Stimulated activated CD8-positive, alpha-beta memory T cell treated with anti-CD3 and anti-CD28 coated beads, Interleukin-2, amount 100 ng/mL, for 48 hours (primary cell): Measurements from ENCODE around the gene POLH.
"Not testable (repeated sequence)": the region's sequence is repeated elsewhere in the genome, so short reads cannot be mapped to it uniquely, and the experiment has no call there.

ENCODE experiments used
- DNase-seq, 2 donors: peaks; one replicate each; pipeline ENCODE4 v3.0.0-alpha.2; 2020; ENCODE audit warnings: low read depth in 2 of 2

Gene POLH

GRCh38 chr6:43630980-43631619 lies 55.1 kb downstream of the POLH start:
- no peak for DNase-seq

- not testable (repeated sequence) for DNase-seq
Measured at GRCh38 chr6:43633002-43633401, 57.0 kb downstream of the POLH start.

GRCh38 chr6:43634702-43635303 lies 58.8 kb downstream of the POLH start:
- no peak for DNase-seq

DNA sequence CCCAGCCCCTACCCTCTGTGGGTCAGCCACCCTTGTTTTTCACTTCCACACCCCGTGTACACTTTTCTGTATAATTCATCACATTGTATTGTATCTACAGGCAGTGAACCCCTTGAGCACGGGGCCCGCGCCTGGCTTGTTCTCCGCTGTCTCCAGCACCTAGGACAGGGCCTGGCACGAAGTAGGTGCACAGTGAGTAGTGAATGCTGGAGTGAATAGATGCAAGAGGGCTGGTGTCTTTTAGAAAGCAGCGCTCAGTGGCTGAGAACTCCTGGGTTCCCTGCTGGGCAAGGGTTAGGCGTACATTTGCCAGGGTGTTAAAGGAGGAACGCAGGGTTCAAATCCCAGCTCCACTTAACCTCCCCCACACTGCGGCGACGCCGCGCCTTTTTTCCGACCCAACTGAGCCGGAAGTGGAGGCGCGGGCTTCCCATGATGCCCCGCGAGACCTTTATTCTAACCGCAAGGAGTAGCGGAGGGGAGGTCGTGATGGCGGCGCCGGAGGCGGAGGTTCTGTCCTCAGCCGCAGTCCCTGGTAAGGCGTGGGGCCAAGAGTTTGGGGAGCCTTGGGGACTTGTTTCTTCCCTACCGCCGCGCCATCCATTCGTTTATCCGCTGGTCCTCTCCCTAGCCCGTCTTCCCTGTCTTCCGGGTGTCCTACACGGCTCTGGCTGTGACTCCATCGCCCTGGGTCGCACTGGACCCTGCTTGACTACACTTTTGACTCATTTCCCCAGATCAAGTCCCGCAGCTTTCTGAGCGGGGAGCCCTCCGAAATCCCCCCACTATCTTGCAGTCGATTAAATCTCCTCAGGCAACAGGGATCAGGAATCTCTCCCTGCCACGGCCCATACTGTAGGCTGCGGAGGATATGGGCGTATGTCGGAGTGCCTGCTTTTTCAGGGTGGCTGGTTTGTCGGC lies 59.7 kb downstream of the POLH start, which contains the start of gene MAD2L1BP:
TSS of gene MAD2L1BP (plus strand) at position 454 of the 921 bp plus-strand sequence. CDS start at position 490, 36 bp downstream.
- peak; percentile 78 to 86 for DNase-seq

DNA sequence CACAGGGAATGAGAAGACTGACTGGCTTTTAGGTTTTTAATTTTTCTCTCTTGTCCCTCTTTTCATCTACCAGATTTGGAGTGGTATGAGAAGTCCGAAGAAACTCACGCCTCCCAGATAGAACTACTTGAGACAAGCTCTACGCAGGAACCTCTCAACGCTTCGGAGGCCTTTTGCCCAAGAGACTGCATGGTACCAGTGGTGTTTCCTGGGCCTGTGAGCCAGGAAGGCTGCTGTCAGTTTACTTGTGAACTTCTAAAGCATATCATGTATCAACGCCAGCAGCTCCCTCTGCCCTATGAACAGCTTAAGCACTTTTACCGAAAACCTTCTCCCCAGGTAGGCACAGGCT lies 60.3 kb downstream of the POLH start:
- no peak for DNase-seq

- no peak for DNase-seq
Measured at GRCh38 chr6:43639984-43640800, 64.2 kb downstream of the POLH start.

DNA sequence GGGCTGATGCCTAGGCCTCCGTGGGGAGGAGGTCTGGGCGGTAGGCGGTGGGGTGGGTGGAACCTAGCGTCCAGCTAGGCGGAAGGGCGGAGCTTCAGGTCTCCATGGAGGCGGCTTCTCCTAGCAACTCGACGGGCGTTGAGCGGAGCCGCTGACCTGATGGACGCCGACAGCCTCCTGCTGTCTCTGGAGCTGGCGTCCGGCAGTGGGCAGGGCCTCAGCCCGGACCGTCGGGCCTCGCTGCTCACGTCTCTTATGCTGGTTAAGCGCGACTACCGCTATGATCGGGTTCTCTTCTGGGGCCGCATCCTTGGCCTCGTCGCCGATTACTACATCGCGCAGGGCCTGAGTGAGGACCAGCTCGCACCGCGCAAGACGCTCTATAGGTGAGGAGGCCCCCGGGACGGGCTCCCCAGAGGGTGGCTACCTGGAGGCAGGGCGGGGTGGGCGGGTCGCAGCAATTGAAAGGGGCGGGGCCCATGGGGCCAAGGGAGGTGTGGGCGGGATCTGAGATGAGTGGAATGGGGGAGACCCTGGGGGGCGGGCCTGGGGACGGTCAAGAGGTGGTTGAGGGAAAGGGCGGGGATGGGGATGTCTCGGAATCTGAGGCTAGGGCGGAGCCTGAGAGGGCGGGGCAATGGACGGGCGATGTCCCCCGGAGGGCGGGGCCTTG lies 69.1 kb downstream of the POLH start, which contains the start of gene RSPH9:
TSS of gene RSPH9 (plus strand) at position 97 of the 673 bp plus-strand sequence. CDS start at position 160, 63 bp downstream.
- DNase-seq = peak; percentile 48 to 65

DNA sequence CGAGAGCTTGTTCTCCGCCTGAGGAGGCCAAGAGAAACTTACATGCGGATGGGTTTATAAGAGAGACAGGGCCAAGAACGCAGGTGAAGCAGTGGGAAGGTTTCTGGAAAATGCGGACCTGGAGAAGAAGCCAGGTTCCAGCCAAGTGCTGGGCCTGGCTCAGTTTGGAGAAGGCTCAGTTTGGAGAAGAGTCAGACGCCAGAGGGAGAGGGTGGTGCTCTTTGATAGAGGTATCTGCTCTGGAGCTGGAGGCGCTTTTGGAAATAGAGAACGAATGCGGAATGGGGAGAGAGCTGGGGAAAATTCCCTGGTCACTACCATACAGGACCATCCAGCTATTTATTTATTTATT lies 69.6 kb downstream of the POLH start:
- no peak for DNase-seq

- DNase-seq = no peak
Measured at GRCh38 chr6:43647613-43648012, 71.6 kb downstream of the POLH start.

DNA sequence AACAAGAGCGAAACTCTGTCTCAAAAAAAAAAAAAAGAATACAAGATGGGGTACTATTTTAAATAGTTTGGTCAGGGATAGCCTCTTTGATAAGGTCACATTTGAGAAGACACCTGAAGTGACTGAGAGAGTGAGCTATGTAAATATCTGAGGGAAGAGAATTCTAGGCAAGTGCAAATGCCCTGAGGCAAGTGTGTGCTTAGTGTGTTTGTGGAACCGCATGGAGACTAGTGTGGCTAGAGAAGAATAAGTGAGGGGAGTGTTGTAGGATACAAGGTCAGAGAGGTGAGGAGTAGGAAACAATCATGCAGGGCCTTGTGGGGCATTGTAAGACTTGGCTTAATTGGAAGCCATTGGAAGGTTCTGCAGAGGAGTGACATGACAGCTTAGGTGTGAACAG lies 72.3 kb downstream of the POLH start:
- DNase-seq = no peak

- not testable (repeated sequence) for DNase-seq
Measured at GRCh38 chr6:43652822-43653221, 76.8 kb downstream of the POLH start.

GRCh38 chr6:43657221-43657802 lies 81.3 kb downstream of the POLH start:
- DNase-seq = no peak

GRCh38 chr6:43658161-43658560 lies 82.2 kb downstream of the POLH start:
- DNase-seq = no peak

DNA sequence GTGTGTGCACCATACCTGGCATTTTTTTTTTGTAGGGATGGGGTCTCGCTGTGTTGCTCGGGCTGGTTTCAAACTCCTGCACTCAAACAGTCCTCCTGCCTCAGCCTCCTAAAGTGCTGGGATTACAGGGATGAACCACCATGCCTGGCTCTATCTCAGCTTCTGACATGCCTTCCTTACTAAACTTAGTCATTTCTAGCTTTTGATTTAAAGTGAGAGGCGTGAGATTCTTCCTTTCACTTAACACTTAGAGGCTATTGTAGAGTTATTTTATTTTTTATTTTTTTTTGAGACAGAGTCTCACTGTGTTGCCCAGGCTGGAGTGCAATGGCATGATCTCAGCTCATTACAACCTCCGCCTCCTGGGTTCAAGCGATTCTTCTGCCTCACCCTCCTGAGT lies 87.0 kb downstream of the POLH start:
- not testable (repeated sequence) for DNase-seq
